Measurements from ENCODE around the gene NPTXR. TPM values are rescaled to one million over a fixed set of nuclear protein-coding genes. Genes with fewer than 3 reads are reported as not detected.

The NPTXR gene
- total and polyA plus RNA-seq, 2 donors (not counting 3 experiments of a cell fraction or from before 2014, with no cell fraction given): 0.37 to 0.73 TPM

DNA sequence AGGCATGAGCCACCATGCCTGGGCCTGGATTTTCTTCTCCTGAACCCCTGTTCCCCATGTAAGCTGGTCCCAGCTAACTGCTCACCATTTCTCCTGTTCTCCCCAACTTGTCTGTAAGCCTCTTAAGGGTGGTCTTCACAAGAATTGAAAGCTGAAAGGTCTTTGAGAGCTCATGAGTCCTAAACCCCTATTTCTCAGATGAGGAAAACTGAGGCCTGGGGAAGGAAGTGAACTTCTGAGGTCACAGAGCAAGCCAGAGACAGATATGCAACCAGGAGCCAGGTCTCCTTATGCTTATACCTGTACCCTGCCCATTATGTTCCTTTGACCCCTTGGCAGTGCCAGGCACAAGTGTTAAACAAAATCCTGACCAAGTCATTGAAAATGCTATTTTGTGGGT, 16.3 kb downstream of the NPTXR start:
- H4K20me1 ChIP-seq (replicated peaks; ENCODE audit: control insufficient read depth, extremely low read depth, insufficient read depth, low read length): no peaks in the 10 kb centered on the region
- no peaks in the 10 kb centered on the region for H3K9me1 ChIP-seq (replicated peaks; ENCODE audit: control insufficient read depth, extremely low read depth, insufficient read depth, low read length)
- intact Hi-C loops (cut with micrococcal nuclease) (no loop called here), dilution Hi-C loops (cut with MboI; ENCODE audit: extremely low pct_ligation_motif_present, low sequenced_read_pairs) (no loop called here)
- no peak for FAIRE-seq
- TF ChIP-seq POLR2AphosphoS5 (IDR thresholded peaks at IDR 0.05; ENCODE audit: insufficient read depth, low read depth, low read length): no peak
- no peak for TF ChIP-seq POLR2A (IDR thresholded peaks at IDR 0.05; ENCODE audit: low read depth, low read length)
- TF ChIP-seq, protein P1, sequence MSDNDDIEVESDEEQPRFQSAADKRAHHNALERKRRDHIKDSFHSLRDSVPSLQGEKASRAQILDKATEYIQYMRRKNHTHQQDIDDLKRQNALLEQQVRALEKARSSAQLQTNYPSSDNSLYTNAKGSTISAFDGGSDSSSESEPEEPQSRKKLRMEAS (IDR thresholded peaks at IDR 0.05; ENCODE audit: insufficient read depth, insufficient read length): no peak
- no peak for TF ChIP-seq EZH2 (IDR thresholded peaks at IDR 0.05; ENCODE audit: borderline replicate concordance, low read depth, low read length, severe bottlenecking)
- TF ChIP-seq MYC (IDR thresholded peaks at IDR 0.05; ENCODE audit: low read depth, low read length): no peak
- no peak for TF ChIP-seq JUN (IDR thresholded peaks at IDR 0.05; ENCODE audit: borderline replicate concordance, insufficient read depth, insufficient read length, low read depth)
- TF ChIP-seq, protein P2, sequence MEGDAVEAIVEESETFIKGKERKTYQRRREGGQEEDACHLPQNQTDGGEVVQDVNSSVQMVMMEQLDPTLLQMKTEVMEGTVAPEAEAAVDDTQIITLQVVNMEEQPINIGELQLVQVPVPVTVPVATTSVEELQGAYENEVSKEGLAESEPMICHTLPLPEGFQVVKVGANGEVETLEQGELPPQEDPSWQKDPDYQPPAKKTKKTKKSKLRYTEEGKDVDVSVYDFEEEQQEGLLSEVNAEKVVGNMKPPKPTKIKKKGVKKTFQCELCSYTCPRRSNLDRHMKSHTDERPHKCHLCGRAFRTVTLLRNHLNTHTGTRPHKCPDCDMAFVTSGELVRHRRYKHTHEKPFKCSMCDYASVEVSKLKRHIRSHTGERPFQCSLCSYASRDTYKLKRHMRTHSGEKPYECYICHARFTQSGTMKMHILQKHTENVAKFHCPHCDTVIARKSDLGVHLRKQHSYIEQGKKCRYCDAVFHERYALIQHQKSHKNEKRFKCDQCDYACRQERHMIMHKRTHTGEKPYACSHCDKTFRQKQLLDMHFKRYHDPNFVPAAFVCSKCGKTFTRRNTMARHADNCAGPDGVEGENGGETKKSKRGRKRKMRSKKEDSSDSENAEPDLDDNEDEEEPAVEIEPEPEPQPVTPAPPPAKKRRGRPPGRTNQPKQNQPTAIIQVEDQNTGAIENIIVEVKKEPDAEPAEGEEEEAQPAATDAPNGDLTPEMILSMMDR (IDR thresholded peaks at IDR 0.05; ENCODE audit: extremely low read depth in 1 of 2, insufficient read depth in 1 of 2, low read depth in 1 of 2, low read length in 2 of 2): no peak
- TF ChIP-seq FOS (IDR thresholded peaks at IDR 0.05; ENCODE audit: borderline replicate concordance, insufficient read depth, low read length): no peak
- no peak for TF ChIP-seq GATA2 (IDR thresholded peaks at IDR 0.05; ENCODE audit: insufficient read depth, insufficient read length, low read depth, low read length)
- no peak for DNase-seq (ENCODE audit: low read depth, low spot score)
- no peaks in the 10 kb centered on the region for H3K36me3 ChIP-seq (ENCODE audit: control insufficient read depth in 2 of 2, extremely low read depth in 1 of 2, insufficient read depth in 2 of 2, low read length in 2 of 2)
- no peaks in the 10 kb centered on the region for H3K27me3 ChIP-seq (ENCODE audit: control insufficient read depth in 2 of 2, insufficient read depth in 2 of 2, low read length in 2 of 2)
- no peaks in the 10 kb centered on the region for H3K4me1 ChIP-seq (ENCODE audit: control insufficient read depth, extremely low read depth, insufficient read depth, low read length)
- H3K9me3 ChIP-seq (replicated peaks; ENCODE audit: control insufficient read depth, insufficient read depth, low read length): no peaks in the 10 kb centered on the region
- H3K9ac ChIP-seq (replicated peaks; ENCODE audit: extremely low read depth, insufficient read depth, low read length): no peak overlapping the region
- H3K27ac ChIP-seq (ENCODE audit: insufficient read depth, low read depth, low read length): no peak overlapping the region
- no peak overlapping the region for H3K4me2 ChIP-seq (ENCODE audit: insufficient read depth, low read length)
- BruUV-seq (replicated peaks): no TSS peak
- POLR2A ChIA-PET: no interaction called here
- CTCF ChIA-PET: interaction anchor here (1.0 to 1.4 kb wide), 3 partner anchors 15 to 61 kb away, joined by 3 to 8 read pairs (median 4); no protein-coding TSS in a partner anchor
- no peak overlapping the region for H3K4me3 ChIP-seq (replicated peaks in 1 of 3; ENCODE audit: insufficient read depth in 1 of 3, low read depth in 1 of 3, low read length in 3 of 3)
- H3K79me2 ChIP-seq (ENCODE audit: control insufficient read depth, insufficient read depth, low read length): no peaks in the 10 kb centered on the region
- H2AFZ ChIP-seq (ENCODE audit: low read depth, low read length): no peak overlapping the region
